Measurements from ENCODE around the gene DUSP14.

DNA sequence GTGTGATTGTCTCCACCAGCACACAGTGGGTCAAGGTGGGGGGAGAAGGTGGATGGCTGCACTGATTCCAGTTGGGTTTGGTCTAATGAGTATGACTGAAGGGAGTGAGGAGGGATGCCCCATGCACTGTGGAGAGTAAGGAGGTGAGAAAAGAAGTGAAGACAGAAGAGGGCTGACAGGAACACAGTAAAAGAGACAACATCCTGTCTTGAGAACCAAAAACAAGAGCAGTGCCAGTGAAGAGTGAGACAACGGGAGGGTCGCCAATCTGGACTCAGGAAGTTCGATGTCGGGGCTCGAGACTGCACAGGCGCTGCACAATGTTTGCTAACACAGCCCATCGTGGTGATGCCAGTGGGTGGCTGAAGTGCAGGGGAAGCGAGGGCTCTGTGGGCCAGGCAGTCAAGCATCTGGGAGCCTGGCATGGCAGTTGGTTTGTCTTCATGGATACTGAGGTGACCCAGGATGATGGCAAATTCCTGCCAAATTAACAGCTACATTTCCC is 34.1 kb downstream of the DUSP14 start:
- TF ChIP-seq, protein P1, sequence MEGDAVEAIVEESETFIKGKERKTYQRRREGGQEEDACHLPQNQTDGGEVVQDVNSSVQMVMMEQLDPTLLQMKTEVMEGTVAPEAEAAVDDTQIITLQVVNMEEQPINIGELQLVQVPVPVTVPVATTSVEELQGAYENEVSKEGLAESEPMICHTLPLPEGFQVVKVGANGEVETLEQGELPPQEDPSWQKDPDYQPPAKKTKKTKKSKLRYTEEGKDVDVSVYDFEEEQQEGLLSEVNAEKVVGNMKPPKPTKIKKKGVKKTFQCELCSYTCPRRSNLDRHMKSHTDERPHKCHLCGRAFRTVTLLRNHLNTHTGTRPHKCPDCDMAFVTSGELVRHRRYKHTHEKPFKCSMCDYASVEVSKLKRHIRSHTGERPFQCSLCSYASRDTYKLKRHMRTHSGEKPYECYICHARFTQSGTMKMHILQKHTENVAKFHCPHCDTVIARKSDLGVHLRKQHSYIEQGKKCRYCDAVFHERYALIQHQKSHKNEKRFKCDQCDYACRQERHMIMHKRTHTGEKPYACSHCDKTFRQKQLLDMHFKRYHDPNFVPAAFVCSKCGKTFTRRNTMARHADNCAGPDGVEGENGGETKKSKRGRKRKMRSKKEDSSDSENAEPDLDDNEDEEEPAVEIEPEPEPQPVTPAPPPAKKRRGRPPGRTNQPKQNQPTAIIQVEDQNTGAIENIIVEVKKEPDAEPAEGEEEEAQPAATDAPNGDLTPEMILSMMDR (IDR thresholded peaks at IDR 0.05) = no peak
- TF ChIP-seq POLR2AphosphoS5 (IDR thresholded peaks at IDR 0.05) = no peak
